Activated naive CD8-positive, alpha-beta T cell treated with anti-CD3 and anti-CD28 coated beads for 36 hours (primary cell): ENCODE results near the gene PTPRJ. TPM values are rescaled to one million over a fixed set of nuclear protein-coding genes. Genes with fewer than 3 reads are reported as not detected.
A peak's percentile ranks its signal among the peaks of the same experiment; 100 is the strongest.

Source experiments
- DNase-seq: peaks from one replicate; pipeline ENCODE4 v3.0.0; 2021
- H3K27ac Mint-ChIP-seq: one replicate; pipeline ENCODE4 v1.8.0; 2022; ENCODE audit warnings: mild to moderate bottlenecking, moderate library complexity, mixed read lengths
- H3K27me3 Mint-ChIP-seq: one replicate; pipeline ENCODE4 v1.8.0; 2022; ENCODE audit warnings: mild to moderate bottlenecking, mixed read lengths
- H3K36me3 Mint-ChIP-seq: one replicate; pipeline ENCODE4 v1.8.0; 2021; ENCODE audit warnings: mild to moderate bottlenecking, mixed read lengths
- H3K4me1 Mint-ChIP-seq: one replicate; pipeline ENCODE4 v1.8.0; 2021; ENCODE audit warnings: mixed read lengths
- H3K4me3 Mint-ChIP-seq: one replicate; pipeline ENCODE4 v1.8.0; 2022; ENCODE audit warnings: mild to moderate bottlenecking, moderate library complexity, mixed read lengths
- H3K9me3 Mint-ChIP-seq: one replicate; pipeline ENCODE4 v1.8.0; 2022; ENCODE audit warnings: mixed read lengths
- total RNA-seq, 2 experiments: library from RNA; stranded (reverse); gene quantifications; one replicate each; pipeline ENCODE4 v1.2.3, GENCODE V29; 2021

Gene PTPRJ
- total RNA-seq, 2 experiments from 2014 or later = 11.8 to 13.1 TPM

GRCh38 chr11:47983464-47984397 is 3.4 kb downstream of the PTPRJ start:
- no peak for DNase-seq
- Mint-ChIP-seq H3K36me3 (peaks cover 9% of the 10 kb centered on the region), H3K9me3 (no peaks in the 10 kb centered on the region), H3K27ac (peak overlapping the region; percentile 17), H3K4me1 (peaks cover 47% of the 10 kb centered on the region), H3K4me3 (peak overlapping the region; percentile 23), H3K27me3 (no peaks in the 10 kb centered on the region)

GRCh38 chr11:47986219-47986618 is 5.9 kb downstream of the PTPRJ start:
- no peak for DNase-seq
- Mint-ChIP-seq H3K4me1 (peaks cover 57% of the 10 kb centered on the region), H3K4me3 (no peak overlapping the region), H3K9me3 (no peaks in the 10 kb centered on the region), H3K27ac (peak overlapping the region; percentile 1), H3K36me3 (peaks cover 9% of the 10 kb centered on the region), H3K27me3 (no peaks in the 10 kb centered on the region)

- H3K36me3 Mint-ChIP-seq = peaks cover 9% of the 10 kb centered on the region
- no peak overlapping the region for H3K27ac Mint-ChIP-seq
- no peaks in the 10 kb centered on the region for H3K27me3 Mint-ChIP-seq
- peaks cover 60% of the 10 kb centered on the region for H3K4me1 Mint-ChIP-seq
- H3K4me3 Mint-ChIP-seq = no peak overlapping the region
- no peaks in the 10 kb centered on the region for H3K9me3 Mint-ChIP-seq
- no peak for DNase-seq
Observed at GRCh38 chr11:47986742-47987141, 6.4 kb downstream of the PTPRJ start.

GRCh38 chr11:47987310-47987709 is 7.0 kb downstream of the PTPRJ start:
- H3K27ac Mint-ChIP-seq = no peak overlapping the region
- H3K36me3 Mint-ChIP-seq = peaks cover 9% of the 10 kb centered on the region

GRCh38 chr11:47987781-47988180 is 7.4 kb downstream of the PTPRJ start:
- DNase-seq = no peak
- Mint-ChIP-seq H3K4me1 (peaks cover 54% of the 10 kb centered on the region), H3K27me3 (no peaks in the 10 kb centered on the region), H3K4me3 (no peak overlapping the region), H3K9me3 (no peaks in the 10 kb centered on the region), H3K36me3 (peaks cover 8% of the 10 kb centered on the region), H3K27ac (no peak overlapping the region)

More at GRCh38 chr11:47987310-47987709, 7.0 kb downstream of the PTPRJ start:
- Mint-ChIP-seq H3K27me3 (no peaks in the 10 kb centered on the region), H3K4me1 (peaks cover 57% of the 10 kb centered on the region), H3K9me3 (no peaks in the 10 kb centered on the region), H3K4me3 (no peak overlapping the region)
- DNase-seq = no peak

- DNase-seq = no peak
- Mint-ChIP-seq H3K36me3 (peaks cover 2% of the 10 kb centered on the region), H3K27me3 (no peaks in the 10 kb centered on the region), H3K27ac (no peak overlapping the region), H3K4me3 (no peak overlapping the region), H3K9me3 (no peaks in the 10 kb centered on the region), H3K4me1 (peaks cover 40% of the 10 kb centered on the region)
Observed at GRCh38 chr11:47989779-47990178, 9.4 kb downstream of the PTPRJ start.

GRCh38 chr11:47991266-47991830 is 11.0 kb downstream of the PTPRJ start:
- H3K4me3 Mint-ChIP-seq = peak overlapping the region; percentile 23
- no peak for DNase-seq
- peak overlapping the region; percentile 72 for H3K27ac Mint-ChIP-seq
- no peaks in the 10 kb centered on the region for H3K9me3 Mint-ChIP-seq
- peaks cover 2% of the 10 kb centered on the region for H3K36me3 Mint-ChIP-seq
- H3K4me1 Mint-ChIP-seq = peaks cover 36% of the 10 kb centered on the region
- no peaks in the 10 kb centered on the region for H3K27me3 Mint-ChIP-seq

- H3K4me3 Mint-ChIP-seq = no peak overlapping the region
- H3K4me1 Mint-ChIP-seq = peaks cover 31% of the 10 kb centered on the region
- H3K36me3 Mint-ChIP-seq = peaks cover 2% of the 10 kb centered on the region
- no peaks in the 10 kb centered on the region for H3K27me3 Mint-ChIP-seq
- H3K9me3 Mint-ChIP-seq = no peaks in the 10 kb centered on the region
- no peak for DNase-seq
- H3K27ac Mint-ChIP-seq = no peak overlapping the region
Observed at GRCh38 chr11:47991894-47992293, 11.5 kb downstream of the PTPRJ start.

GRCh38 chr11:47992959-47993820 is 12.8 kb downstream of the PTPRJ start:
- H3K27me3 Mint-ChIP-seq = no peaks in the 10 kb centered on the region
- no peak for DNase-seq
- H3K27ac Mint-ChIP-seq = no peak overlapping the region
- no peak overlapping the region for H3K4me3 Mint-ChIP-seq
- no peaks in the 10 kb centered on the region for H3K9me3 Mint-ChIP-seq
- peaks cover 27% of the 10 kb centered on the region for H3K4me1 Mint-ChIP-seq
- H3K36me3 Mint-ChIP-seq = peaks cover 2% of the 10 kb centered on the region

GRCh38 chr11:47994417-47994816 is 14.1 kb downstream of the PTPRJ start:
- no peaks in the 10 kb centered on the region for H3K36me3 Mint-ChIP-seq
- no peak overlapping the region for H3K4me3 Mint-ChIP-seq
- H3K27me3 Mint-ChIP-seq = no peaks in the 10 kb centered on the region
- DNase-seq = no peak
- no peaks in the 10 kb centered on the region for H3K9me3 Mint-ChIP-seq
- H3K4me1 Mint-ChIP-seq = peaks cover 35% of the 10 kb centered on the region
- no peak overlapping the region for H3K27ac Mint-ChIP-seq

GRCh38 chr11:47995360-47995769 is 15.0 kb downstream of the PTPRJ start:
- Mint-ChIP-seq H3K9me3 (no peaks in the 10 kb centered on the region), H3K27ac (no peak overlapping the region), H3K36me3 (no peaks in the 10 kb centered on the region), H3K27me3 (no peaks in the 10 kb centered on the region), H3K4me1 (peaks cover 36% of the 10 kb centered on the region), H3K4me3 (no peak overlapping the region)
- DNase-seq = no peak

GRCh38 chr11:47997063-47998053 is 17.0 kb downstream of the PTPRJ start:
- Mint-ChIP-seq H3K4me1 (peaks cover 42% of the 10 kb centered on the region), H3K9me3 (no peaks in the 10 kb centered on the region), H3K4me3 (no peak overlapping the region), H3K36me3 (peaks cover 3% of the 10 kb centered on the region), H3K27ac (peak overlapping the region; percentile 38), H3K27me3 (no peaks in the 10 kb centered on the region)
- DNase-seq = no peak

- Mint-ChIP-seq H3K4me1 (peaks cover 45% of the 10 kb centered on the region), H3K4me3 (no peak overlapping the region), H3K9me3 (no peaks in the 10 kb centered on the region), H3K27ac (no peak overlapping the region), H3K36me3 (peaks cover 3% of the 10 kb centered on the region), H3K27me3 (no peaks in the 10 kb centered on the region)
- DNase-seq = no peak
Observed at GRCh38 chr11:47998345-47998732, 18.0 kb downstream of the PTPRJ start.

GRCh38 chr11:47998733-47999359 is 18.5 kb downstream of the PTPRJ start:
- DNase-seq = no peak
- Mint-ChIP-seq H3K27me3 (no peaks in the 10 kb centered on the region), H3K4me1 (peaks cover 45% of the 10 kb centered on the region), H3K27ac (peak overlapping the region; percentile 19), H3K9me3 (no peaks in the 10 kb centered on the region), H3K36me3 (peaks cover 3% of the 10 kb centered on the region), H3K4me3 (no peak overlapping the region)
